HT1080 (cell line): ENCODE measurements around the gene RAPGEF4. TPM values are rescaled to one million over a fixed set of nuclear protein-coding genes. Genes with fewer than 3 reads are reported as not detected.
"Not testable (repeated sequence)": the region's sequence is repeated elsewhere in the genome, so short reads cannot be mapped to it uniquely, and the experiment has no call there.

Source experiments
- DNase-seq: peaks from one replicate; pipeline ENCODE4 v3.0.0-alpha.2; 2015; ENCODE audit warnings: low read depth
- small RNA-seq: library from RNA; depleted of rRNA; stranded (forward); fragments of <200 nt; gene quantifications from one replicate; pipeline ENCODE3, GENCODE V24; 2014
- total RNA-seq: library from RNA; depleted of rRNA; stranded (reverse); fragments of >200 nt; shearing (Covaris generic); gene quantifications from 2 replicates; pipeline ENCODE4 v1.2.3, GENCODE V29; 2014; rRNA removed

RAPGEF4 gene
- total RNA-seq, 1 experiment from 2014 or later = 0.18 TPM

- DNase-seq = no peak
Observed at GRCh38 chr2:173090276-173090877, 354.7 kb downstream of the RAPGEF4 start.

GRCh38 chr2:173090973-173091660 lies 355.5 kb downstream of the RAPGEF4 start:
- DNase-seq = no peak

- no peak for DNase-seq
Observed at GRCh38 chr2:173091910-173092309, 356.3 kb downstream of the RAPGEF4 start.

- DNase-seq = no peak
Observed at GRCh38 chr2:173092844-173093402, 357.3 kb downstream of the RAPGEF4 start.

GRCh38 chr2:173093617-173094016 lies 358.0 kb downstream of the RAPGEF4 start:
- not testable (repeated sequence) for DNase-seq

GRCh38 chr2:173094731-173095130 lies 359.1 kb downstream of the RAPGEF4 start:
- DNase-seq = no peak

- DNase-seq = no peak
Observed at GRCh38 chr2:173095356-173095755, 359.7 kb downstream of the RAPGEF4 start.

GRCh38 chr2:173099271-173099670 lies 363.6 kb downstream of the RAPGEF4 start:
- DNase-seq = no peak

GRCh38 chr2:173099804-173100203 lies 364.2 kb downstream of the RAPGEF4 start:
- no peak for DNase-seq

- DNase-seq = no peak
Observed at GRCh38 chr2:173101687-173102086, 366.0 kb downstream of the RAPGEF4 start.

Small RNAs within 50 kb of the gene (small RNA-seq; reads per million reads assigned to genes)
- gene RF01210 = not detected

Other genes starting within 250 kb of the RAPGEF4 start
- 10.6 and 11.3 TPM in 2 replicates for gene PDK1, start 179.8 kb upstream of the RAPGEF4 start, total RNA-seq